NT2/D1 (cell line): ENCODE results near the gene CHN2.

Source experiments
- SUZ12 ChIP-seq: IDR thresholded peaks from 2 replicates; pipeline ENCODE4 v1.6.1; 2011; ENCODE audit not compliant: insufficient read length, insufficient read depth; ENCODE audit errors: extremely low read depth
- YY1 ChIP-seq: IDR thresholded peaks from 2 replicates; pipeline ENCODE4 v1.6.1; 2011; ENCODE audit not compliant: insufficient read length, insufficient read depth
- ZNF274 ChIP-seq: IDR thresholded peaks from 2 replicates; pipeline ENCODE4 v1.6.1; 2011; ENCODE audit warnings: mild to moderate bottlenecking, low read depth, low read length

GRCh38 chr7:29274146-29275017 is 79.8 kb downstream of the CHN2 start:
- no peak for TF ChIP-seq ZNF274
- no peak for TF ChIP-seq YY1
- TF ChIP-seq SUZ12, result no peak
